H4 (cell line): ENCODE results near the gene HCN4. TPM values are rescaled to one million over a fixed set of nuclear protein-coding genes. Genes with fewer than 3 reads are reported as not detected.

Experiments
- DNase-seq: peaks from one replicate; pipeline ENCODE4 v3.0.0-alpha.2; 2015; ENCODE audit warnings: low spot score
- total RNA-seq: library from RNA; depleted of rRNA; stranded (reverse); fragments of >200 nt; shearing (Covaris generic); gene quantifications from 2 replicates; pipeline ENCODE4 v1.2.3, GENCODE V29; 2014

The HCN4 gene
- total RNA-seq, 1 experiment from 2014 or later: 0.04 TPM

- DNase-seq: no peak
Observed at GRCh38 chr15:73380661-73381060, 11.9 kb upstream of the HCN4 start.

GRCh38 chr15:73378089-73378488 is 9.3 kb upstream of the HCN4 start:
- DNase-seq: no peak

DNA sequence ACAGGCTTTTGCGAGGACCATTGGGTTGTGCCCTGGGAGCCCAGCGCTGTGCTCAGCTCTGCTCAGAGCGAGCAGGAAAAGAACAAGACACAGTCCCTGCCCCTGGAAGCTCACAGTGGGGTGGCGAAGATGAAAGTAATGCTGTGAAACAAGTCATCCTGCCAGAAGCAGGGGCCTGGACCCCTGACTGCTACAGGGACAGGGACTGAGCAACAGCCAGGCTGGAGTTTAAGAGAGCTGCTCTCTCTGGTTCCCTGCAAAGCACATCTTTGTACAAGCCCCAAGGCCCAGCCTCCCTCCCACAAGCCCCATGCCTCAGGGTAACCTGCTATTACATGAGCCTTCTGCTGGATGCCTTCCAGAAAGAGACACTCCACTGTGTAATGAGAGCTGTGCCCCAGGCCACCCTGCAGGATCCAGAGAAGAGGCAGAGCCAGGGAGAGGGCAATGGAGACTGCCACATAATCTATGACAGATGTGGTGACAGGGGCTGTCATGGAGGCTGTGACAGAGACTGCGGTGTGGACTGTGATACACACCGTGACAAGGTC is 7.1 kb upstream of the HCN4 start:
- DNase-seq: peak; percentile 42

GRCh38 chr15:73375012-73375411 is 6.3 kb upstream of the HCN4 start:
- DNase-seq: no peak

- no peak for DNase-seq
Observed at GRCh38 chr15:73374604-73375003, 5.8 kb upstream of the HCN4 start.

- DNase-seq: no peak
Observed at GRCh38 chr15:73373221-73373620, 4.5 kb upstream of the HCN4 start.

- DNase-seq: no peak
Observed at GRCh38 chr15:73371812-73372211, 3.1 kb upstream of the HCN4 start.

DNA sequence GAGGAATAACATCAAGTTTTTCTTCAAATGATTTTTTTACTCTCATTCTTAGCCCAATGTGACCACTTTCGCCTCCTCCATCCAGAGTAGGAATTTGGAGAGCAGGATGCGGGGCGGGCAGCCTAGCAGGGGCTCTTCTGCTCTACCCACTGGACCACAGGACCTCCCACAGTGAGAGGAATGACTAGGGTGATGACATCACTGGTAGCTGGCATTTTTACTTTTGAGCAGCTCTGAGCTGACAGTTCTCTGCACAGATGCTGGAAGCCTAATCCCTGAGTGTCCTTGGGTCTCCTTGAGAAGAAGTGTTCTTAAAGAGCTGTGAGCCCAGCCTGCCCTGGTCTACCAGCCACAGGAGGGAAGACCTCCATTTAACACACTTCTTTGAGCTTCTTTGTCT is 1.4 kb upstream of the HCN4 start:
- no peak for DNase-seq

- DNase-seq: no peak
Observed at GRCh38 chr15:73369154-73369694, 466 bp upstream of the HCN4 start.

- DNase-seq: no peak
Observed at GRCh38 chr15:73367624-73368300, 996 bp downstream of the HCN4 start.

GRCh38 chr15:73366766-73367623 is 1.8 kb downstream of the HCN4 start:
- no peak for DNase-seq

- DNase-seq: no peak
Observed at GRCh38 chr15:73364070-73364469, 4.7 kb downstream of the HCN4 start.

GRCh38 chr15:73362900-73363299 is 5.9 kb downstream of the HCN4 start:
- DNase-seq: no peak

GRCh38 chr15:73361337-73361736 is 7.4 kb downstream of the HCN4 start:
- DNase-seq: no peak

- DNase-seq: no peak
Observed at GRCh38 chr15:73359651-73360050, 9.1 kb downstream of the HCN4 start.

GRCh38 chr15:73357999-73358665 is 10.6 kb downstream of the HCN4 start:
- DNase-seq: no peak

DNA sequence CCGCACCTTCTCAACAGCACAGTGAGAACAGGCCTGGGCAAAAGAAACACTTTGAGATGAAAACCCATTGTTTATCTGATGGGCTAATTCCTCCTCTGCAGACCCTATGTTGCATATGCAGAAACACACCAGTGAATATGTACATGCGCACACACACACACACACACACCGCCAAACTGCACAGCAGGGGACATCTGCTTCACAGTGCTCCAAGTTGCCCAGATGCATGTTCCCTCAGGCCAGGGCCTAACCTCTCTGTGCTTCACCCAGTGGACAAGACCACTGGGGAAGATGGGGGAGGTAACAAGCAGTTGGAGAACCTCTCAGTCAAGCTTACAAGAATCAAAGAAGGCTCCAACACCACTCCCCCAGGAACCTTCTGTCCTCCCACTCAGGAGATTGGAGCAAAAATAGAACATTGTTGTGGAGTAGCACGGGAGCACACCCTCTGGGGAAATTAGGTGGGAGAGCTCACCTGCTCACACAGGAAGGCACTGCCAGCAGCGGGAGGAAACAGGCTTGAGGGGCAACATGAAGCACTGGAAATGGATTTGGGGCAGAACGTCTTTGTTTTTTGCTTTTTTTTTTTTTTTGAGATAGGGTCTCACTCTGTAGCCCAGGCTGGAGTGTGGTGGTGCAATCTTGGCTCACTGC is 13.0 kb downstream of the HCN4 start:
- no peak for DNase-seq

DNA sequence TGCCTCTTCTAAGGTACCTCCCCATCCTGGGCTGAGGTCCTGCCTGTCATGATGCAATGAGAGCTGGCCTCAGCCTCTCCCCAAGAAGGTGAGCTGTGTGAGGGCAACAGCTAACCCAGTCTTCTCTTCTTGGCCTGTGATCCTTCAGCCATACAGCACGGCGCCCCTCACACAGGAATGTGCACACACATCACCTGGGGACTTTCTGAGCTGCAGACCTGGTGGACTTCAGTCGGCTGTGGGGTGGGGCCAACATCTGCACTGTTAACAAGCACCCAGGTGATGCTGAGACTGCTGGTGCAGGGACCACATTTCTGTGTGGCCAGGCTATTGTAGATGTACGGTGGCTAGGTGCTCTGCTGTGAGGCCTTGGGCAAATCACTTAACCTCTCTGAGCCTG is 14.5 kb downstream of the HCN4 start:
- no peak for DNase-seq

DNA sequence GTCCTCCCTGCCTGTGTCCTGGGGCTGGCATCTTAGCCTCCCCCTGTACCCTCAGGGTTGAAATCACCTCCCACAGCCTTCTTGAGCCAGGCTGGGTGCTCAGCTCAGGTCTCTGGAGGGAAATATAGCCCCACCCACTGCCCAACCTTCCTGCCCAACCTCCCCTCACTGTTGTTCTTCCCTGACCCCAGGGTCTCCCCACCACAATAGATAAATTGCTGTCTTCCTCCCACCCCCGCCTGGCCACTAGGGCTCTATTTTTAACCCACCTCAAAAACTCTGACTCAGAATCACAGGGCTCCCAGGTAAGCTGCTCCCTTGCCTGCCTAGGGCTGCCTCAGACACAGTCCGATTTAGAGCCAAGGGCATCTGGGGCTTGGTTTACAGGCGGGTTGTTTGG is 15.0 kb downstream of the HCN4 start:
- DNase-seq: no peak

DNA sequence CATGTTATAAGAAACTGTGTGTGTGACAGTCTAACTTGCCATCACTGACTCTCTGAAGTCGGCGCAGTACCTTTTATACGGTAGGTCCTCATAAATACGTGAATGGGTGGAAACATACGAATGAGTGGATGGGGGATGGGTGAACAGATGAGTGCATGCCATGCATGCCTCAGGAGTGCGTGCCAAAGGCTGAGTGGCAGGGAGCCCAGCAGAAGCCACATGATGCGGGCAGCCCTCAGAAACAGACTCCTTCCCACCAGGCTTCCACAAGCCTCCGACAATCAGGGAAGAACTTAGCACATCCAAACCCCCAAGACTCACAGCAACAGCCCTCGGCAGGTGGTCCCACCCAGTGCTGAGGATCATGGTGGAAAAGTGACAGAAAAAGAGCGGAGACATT is 16.7 kb downstream of the HCN4 start:
- DNase-seq: peak; percentile 27

DNA sequence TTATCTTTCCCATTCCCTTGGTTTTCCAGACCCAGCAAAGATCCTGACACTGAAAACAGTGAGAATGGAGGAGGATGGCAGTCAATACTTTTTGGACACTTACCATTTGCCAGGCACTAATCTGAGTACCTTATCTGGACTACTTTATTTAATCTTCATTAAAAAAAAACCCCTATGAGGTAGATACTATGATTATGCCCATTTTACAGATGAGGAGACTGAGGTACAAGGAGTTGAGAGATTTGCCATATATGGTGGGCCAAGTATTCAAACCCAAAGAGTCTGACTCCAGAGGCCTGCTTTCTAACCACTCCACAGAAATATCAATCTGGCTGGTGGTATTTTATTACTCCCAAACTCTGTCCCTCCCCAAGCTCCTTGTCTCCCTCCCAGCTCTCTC is 19.6 kb downstream of the HCN4 start:
- DNase-seq: no peak
